Uterus (tissue), 4 donors: ENCODE measurements around the gene CYBC1. TPM values are rescaled to one million over a fixed set of nuclear protein-coding genes. Genes with fewer than 3 reads are reported as not detected.
"Not testable (repeated sequence)": the region's sequence is repeated elsewhere in the genome, so short reads cannot be mapped to it uniquely, and the experiment has no call there.

Experiments used
- DNase-seq, 2 donors: peaks; one replicate each; pipeline ENCODE4 v3.0.0-alpha.2; 2019 to 2020
- H3K27ac ChIP-seq, 2 donors: fragments of 200-600 bp; sonication (generic); 1 replicate in 1 of 2; 2 replicates in 1 of 2; pipeline ENCODE4 v1.5.1; 2016 to 2018
- H3K27me3 ChIP-seq, 2 donors: fragments of 200-600 bp; sonication (generic); one replicate each; pipeline ENCODE4 v1.5.1; 2018 to 2019; ENCODE audit warnings: control low read depth in 1 of 2
- H3K36me3 ChIP-seq, 2 donors: fragments of 200-600 bp; sonication (generic); one replicate each; pipeline ENCODE4 v1.5.1; 2019; ENCODE audit warnings: control low read depth in 1 of 2
- H3K4me1 ChIP-seq, 2 donors: fragments of 200-600 bp; sonication (generic); one replicate each; pipeline ENCODE4 v1.5.1; 2018 to 2019; ENCODE audit warnings: control low read depth in 1 of 2
- H3K4me3 ChIP-seq, 2 donors: fragments of 200-600 bp; sonication (generic); 1 replicate in 1 of 2; 2 replicates in 1 of 2; pipeline ENCODE4 v1.5.1; 2018 to 2019; ENCODE audit warnings: mild to moderate bottlenecking in 1 of 2
- H3K9me3 ChIP-seq, 2 donors: fragments of 200-600 bp; sonication (generic); one replicate each; pipeline ENCODE4 v1.5.1; 2019; ENCODE audit warnings: control low read depth in 1 of 2
- POLR2A ChIP-seq, 2 donors: fragments of 450-650 bp; IDR thresholded peaks; one replicate each; pipeline ENCODE4 v1.6.1; 2016; ENCODE audit warnings: antibody characterized with exemption in 2 of 2, mild to moderate bottlenecking in 1 of 2, moderate library complexity in 1 of 2
- intact Hi-C: fragments of 100-400 bp; cut with DNase I; formaldehyde crosslinking; loops from one replicate; pipeline ENCODE4 v1.15.1; 2023; ENCODE audit warnings: low total_unique reads
- total RNA-seq, 4 donors: library from RNA; depleted of rRNA in 3 of 4; stranded (reverse); fragments of >200 nt in 3 of 4; gene quantifications; one replicate each; pipeline versions ENCODE4 v1.1.0 to v1.2.4, GENCODE V29; 2014 to 2023
- TF ChIP-seq, protein P1 (sequence below), 4 experiments: fragments of 200-600 bp in 2 of 4; fragments of 450-650 bp in 2 of 4; sonication (generic) in 2 of 4; IDR thresholded peaks; one replicate each; pipeline ENCODE4 v1.5.1; 2016 to 2019; ENCODE audit warnings: antibody characterized with exemption in 4 of 4, mild to moderate bottlenecking in 2 of 4, moderate library complexity in 1 of 4
- donor health status: DM: yes; HTN: yes; CAD: no.

Gene CYBC1
- total RNA-seq, 4 donors from 2014 or later = 12.0 to 93.7 (median 32.5) TPM

DNA sequence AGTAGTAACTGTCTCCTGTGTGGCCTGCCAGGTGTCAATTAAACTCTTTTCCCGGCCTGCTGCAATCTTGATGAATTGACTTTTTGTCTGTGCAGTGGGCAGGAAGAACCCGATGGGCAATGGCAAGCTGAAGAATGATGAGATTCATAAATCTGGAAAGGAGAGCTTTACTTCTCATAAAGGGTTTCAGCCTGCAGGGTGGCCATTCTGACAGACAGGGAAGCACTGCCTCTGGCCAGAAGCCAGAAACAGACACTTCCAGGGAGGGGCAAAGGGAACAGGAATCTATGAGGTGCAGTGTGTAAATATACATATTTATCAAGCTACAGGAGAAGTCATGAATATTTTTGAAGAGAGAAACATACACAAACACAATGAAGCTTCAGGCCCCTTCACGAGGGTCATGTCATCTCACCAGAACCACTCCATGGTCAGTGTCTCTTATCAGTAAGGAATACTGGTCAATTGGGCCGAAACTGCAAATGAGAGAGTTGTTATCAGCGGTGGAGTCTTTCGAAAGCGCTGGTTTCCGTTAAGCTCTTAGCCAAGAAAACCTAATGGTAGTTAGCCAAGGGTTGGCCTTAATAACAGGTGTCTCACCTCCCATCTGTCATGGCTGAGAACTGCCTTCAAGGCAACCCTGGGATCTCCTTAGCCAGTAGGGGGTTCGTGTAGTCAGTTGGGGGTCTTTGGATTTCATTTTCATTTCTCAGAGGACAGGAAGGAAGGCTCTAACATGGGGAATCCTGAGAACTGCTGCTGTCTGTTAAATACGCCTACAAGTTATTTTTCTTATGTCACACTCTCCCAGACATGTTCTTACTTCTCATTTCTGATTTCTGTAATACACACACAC, 6.7 kb upstream of the CYBC1 start:
- DNase-seq = no peak
- H3K27me3 ChIP-seq = no peaks in the 10 kb centered on the region
- peak overlapping the region; percentile 100 for H3K27ac ChIP-seq
- H3K4me1 ChIP-seq = peaks cover 0 to 3% of the 10 kb centered on the region in 2 donors
- no peaks in the 10 kb centered on the region for H3K36me3 ChIP-seq
- H3K9me3 ChIP-seq = no peaks in the 10 kb centered on the region
- H3K4me3 ChIP-seq = peak overlapping the region; percentile 72 to 83
- intact Hi-C loops = no loop called here
- no peak for TF ChIP-seq POLR2A (IDR thresholded peaks at IDR 0.05)
- TF ChIP-seq, protein P1, sequence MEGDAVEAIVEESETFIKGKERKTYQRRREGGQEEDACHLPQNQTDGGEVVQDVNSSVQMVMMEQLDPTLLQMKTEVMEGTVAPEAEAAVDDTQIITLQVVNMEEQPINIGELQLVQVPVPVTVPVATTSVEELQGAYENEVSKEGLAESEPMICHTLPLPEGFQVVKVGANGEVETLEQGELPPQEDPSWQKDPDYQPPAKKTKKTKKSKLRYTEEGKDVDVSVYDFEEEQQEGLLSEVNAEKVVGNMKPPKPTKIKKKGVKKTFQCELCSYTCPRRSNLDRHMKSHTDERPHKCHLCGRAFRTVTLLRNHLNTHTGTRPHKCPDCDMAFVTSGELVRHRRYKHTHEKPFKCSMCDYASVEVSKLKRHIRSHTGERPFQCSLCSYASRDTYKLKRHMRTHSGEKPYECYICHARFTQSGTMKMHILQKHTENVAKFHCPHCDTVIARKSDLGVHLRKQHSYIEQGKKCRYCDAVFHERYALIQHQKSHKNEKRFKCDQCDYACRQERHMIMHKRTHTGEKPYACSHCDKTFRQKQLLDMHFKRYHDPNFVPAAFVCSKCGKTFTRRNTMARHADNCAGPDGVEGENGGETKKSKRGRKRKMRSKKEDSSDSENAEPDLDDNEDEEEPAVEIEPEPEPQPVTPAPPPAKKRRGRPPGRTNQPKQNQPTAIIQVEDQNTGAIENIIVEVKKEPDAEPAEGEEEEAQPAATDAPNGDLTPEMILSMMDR (IDR thresholded peaks at IDR 0.05) = no peak

DNA sequence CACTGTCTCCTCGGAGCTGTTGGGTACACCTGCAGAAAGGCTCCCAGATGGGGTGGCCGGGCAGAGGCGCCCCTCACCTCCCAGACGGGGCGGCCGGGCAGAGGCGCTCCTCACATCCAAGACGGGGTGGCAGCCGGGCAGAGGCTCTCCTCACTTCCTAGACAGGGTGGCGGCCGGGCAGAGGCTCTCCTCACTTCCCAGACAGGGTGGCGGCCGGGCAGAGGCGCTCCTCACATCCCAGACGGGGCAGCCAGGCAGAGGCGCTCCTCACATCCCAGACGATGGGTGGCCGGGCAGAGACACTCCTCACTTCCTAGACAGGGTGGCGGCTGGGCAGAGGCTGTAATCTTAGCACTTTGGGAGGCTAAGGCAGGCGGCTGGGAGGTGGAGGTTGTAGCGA, 3.2 kb upstream of the CYBC1 start:
- DNase-seq, H3K4me1 ChIP-seq, H3K27me3 ChIP-seq, intact Hi-C loops, H3K27ac ChIP-seq, H3K4me3 ChIP-seq, H3K36me3 ChIP-seq, H3K9me3 ChIP-seq: not testable (repeated sequence)

DNA sequence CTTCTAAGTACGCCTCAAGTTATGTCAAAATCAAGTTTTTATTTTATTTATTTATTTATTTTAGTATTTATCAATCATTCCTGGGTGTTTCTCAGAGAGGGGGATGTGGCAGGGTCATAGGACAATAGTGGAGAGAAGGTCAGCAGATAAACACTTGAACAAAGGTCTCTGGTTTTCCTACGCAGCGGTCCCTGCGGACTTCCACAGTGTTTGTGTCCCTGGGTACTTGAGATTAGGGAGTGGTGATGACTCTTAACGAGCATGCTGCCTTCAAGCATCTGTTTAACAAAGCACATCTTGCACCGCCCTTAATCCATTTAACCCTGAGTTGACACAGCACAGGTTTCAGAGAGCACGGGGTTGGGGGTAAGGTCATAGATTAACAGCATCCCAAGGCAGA, 2.6 kb upstream of the CYBC1 start:
- H3K36me3 ChIP-seq, H3K9me3 ChIP-seq, H3K4me1 ChIP-seq, H3K27ac ChIP-seq, H3K4me3 ChIP-seq, H3K27me3 ChIP-seq, intact Hi-C loops, DNase-seq: not testable (repeated sequence)

DNA sequence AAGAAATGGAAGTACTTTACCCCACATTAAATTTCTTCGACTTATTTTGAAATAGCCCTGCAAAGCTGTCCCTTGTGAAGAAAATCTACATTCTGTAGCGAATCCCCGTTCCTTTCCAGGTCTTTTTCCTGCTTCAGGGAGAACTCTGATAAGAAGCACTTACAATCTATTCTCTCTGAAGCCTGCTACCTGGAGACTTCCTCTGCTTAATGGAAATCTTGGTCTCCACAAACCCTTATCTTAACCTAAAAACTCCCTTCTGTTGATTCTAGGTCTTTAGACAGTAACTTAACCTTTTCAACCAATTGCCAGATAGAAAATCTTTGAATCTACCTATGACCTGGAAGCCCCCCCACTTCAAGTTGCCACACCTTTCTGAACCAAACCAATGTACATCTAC, 1.6 kb upstream of the CYBC1 start:
- H3K27ac ChIP-seq = no peak overlapping the region
- H3K27me3 ChIP-seq = no peaks in the 10 kb centered on the region
- intact Hi-C loops = no loop called here
- H3K4me3 ChIP-seq = no peak overlapping the region
- H3K36me3 ChIP-seq = no peaks in the 10 kb centered on the region
- H3K4me1 ChIP-seq = no peaks in the 10 kb centered on the region
- TF ChIP-seq, protein P1 (IDR thresholded peaks at IDR 0.05) = no peak
- no peak for TF ChIP-seq POLR2A (IDR thresholded peaks at IDR 0.05)
- DNase-seq = no peak
- no peaks in the 10 kb centered on the region for H3K9me3 ChIP-seq

DNA sequence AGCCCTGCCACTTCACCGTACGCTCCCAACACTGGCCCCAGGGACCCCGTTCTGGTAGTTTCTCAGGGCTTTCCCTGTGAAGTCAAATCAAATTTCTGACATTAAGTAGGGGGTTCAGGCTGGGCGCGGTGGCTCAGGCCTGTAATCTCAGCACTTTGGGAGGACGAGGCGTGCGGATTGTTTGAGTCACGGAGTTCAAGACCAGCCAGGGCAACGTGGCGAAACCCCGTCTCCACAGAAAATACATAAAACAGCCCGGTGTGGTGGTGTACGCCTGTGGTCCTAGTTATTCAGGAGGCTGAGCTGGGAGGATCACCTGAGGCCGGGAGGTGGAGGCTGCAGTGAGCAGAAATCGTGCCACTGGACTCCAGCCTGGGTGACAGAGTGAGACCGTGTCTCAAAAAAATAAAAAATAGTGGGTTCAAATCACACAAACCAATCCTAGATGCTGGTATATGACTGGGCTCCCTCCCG, 632 bp downstream of the CYBC1 start:
- intact Hi-C loops = no loop called here

More for the DNA sequence above, 632 bp downstream of the CYBC1 start:
- peak overlapping the region; percentile 63 to 84 for H3K27ac ChIP-seq
- peaks cover 0 to 4% of the 10 kb centered on the region in 2 donors for H3K4me1 ChIP-seq
- TF ChIP-seq, protein P1 (IDR thresholded peaks at IDR 0.05) = no peak
- TF ChIP-seq POLR2A (IDR thresholded peaks at IDR 0.05) = no peak
- DNase-seq = no peak
- no peaks in the 10 kb centered on the region for H3K27me3 ChIP-seq
- H3K4me3 ChIP-seq = peak overlapping the region; percentile 38 to 82
- no peaks in the 10 kb centered on the region for H3K36me3 ChIP-seq
- H3K9me3 ChIP-seq = no peaks in the 10 kb centered on the region
